Esophagus squamous epithelium (tissue), 5 donors: ENCODE results near the gene KLHL14. TPM values are rescaled to one million over a fixed set of nuclear protein-coding genes. Genes with fewer than 3 reads are reported as not detected.

Experiments used
- DNase-seq: peaks from one replicate; lab custom pipeline; 2025; lab: John Stamatoyannopoulos, UW
- H3K27ac ChIP-seq, 4 donors: fragments of 200-600 bp; sonication (generic); one replicate each; pipeline ENCODE4 v1.5.1; 2016 to 2019; ENCODE audit warnings: mild to moderate bottlenecking in 1 of 4
- H3K27me3 ChIP-seq, 4 donors: fragments of 200-600 bp; sonication (generic); 1 replicate in 3 of 4; 2 replicates in 1 of 4; pipeline versions ENCODE4 v1.5.1 to v1.6.0; 2017 to 2021; ENCODE audit warnings: antibody characterized with exemption in 1 of 4
- H3K36me3 ChIP-seq, 3 donors: fragments of 200-600 bp; sonication (generic); one replicate each; pipeline ENCODE4 v1.5.1; 2016 to 2019
- H3K4me1 ChIP-seq, 3 donors: fragments of 200-600 bp; sonication (generic); one replicate each; pipeline ENCODE4 v1.5.1; 2017 to 2019
- H3K4me3 ChIP-seq, 4 donors: fragments of 200-600 bp; sonication (generic); 1 replicate in 3 of 4; 2 replicates in 1 of 4; pipeline ENCODE4 v1.5.1; 2016 to 2019; ENCODE audit warnings: mild to moderate bottlenecking in 2 of 4, moderate library complexity in 1 of 4
- H3K9me3 ChIP-seq, 3 donors: fragments of 200-600 bp; sonication (generic); one replicate each; pipeline ENCODE4 v1.5.1; 2016 to 2019
- POLR2A ChIP-seq, 4 donors: fragments of 450-650 bp; IDR thresholded peaks; one replicate each; pipeline ENCODE4 v1.6.1; 2017; ENCODE audit warnings: antibody characterized with exemption in 4 of 4, mild to moderate bottlenecking in 4 of 4, moderate library complexity in 3 of 4
- WGBS, 2 donors: methylation state at CpG; one replicate each; pipeline ENCODE4 v1.1.5; 2018; 5-methylcytosine and 5-hydroxymethylcytosine counted together
- intact Hi-C: fragments of 100-400 bp; cut with DNase I; formaldehyde crosslinking; loops from one replicate; pipeline ENCODE4 v1.15.0; 2022
- total RNA-seq, 4 donors: library from RNA; depleted of rRNA; stranded (reverse); fragments of >200 nt; gene quantifications; one replicate each; pipeline ENCODE4 v1.1.0, GENCODE V29; 2016
- TF ChIP-seq, protein P1 (sequence below), 6 experiments: fragments of 450-650 bp in 4 of 6; fragments of 200-600 bp in 2 of 6; sonication (generic) in 2 of 6; IDR thresholded peaks; one replicate each; pipeline ENCODE4 v1.5.1; 2016 to 2019; ENCODE audit warnings: antibody characterized with exemption in 6 of 6, mild to moderate bottlenecking in 4 of 6, moderate library complexity in 4 of 6
- donor health status: DM: yes; HTN: yes; CAD: no.

KLHL14 gene
- total RNA-seq, 4 donors from 2014 or later: 0.04 to 0.95 (median 0.42) TPM

DNA sequence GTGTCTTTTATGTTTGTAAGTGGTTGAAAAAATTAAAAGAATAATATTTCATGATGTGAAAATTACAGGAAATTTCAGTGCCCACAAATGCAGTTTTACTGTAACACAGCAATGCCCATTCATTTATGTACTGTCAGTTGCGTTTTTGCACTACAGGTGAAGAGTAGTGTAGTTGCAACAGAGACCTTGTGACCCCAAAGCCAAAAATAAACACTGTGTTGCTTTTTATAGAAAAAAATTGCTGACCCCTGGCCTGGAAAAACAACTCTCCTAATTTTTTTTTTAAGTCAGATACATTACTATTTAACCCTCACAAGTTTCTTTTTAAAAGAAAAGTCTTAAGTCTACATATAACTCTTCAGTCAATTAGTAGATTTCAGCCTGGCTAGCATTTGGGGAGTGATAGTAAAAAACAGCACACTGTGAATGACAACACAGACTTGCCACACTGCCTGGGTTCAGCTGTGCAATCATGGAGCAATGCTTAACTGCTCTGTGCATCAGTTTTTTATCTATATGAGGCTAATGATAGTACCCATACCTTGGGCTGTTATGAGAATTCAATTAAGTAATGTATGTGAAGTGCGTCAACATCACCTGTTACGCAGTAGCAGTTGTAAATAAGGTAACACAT, 8.1 kb downstream of the KLHL14 start:
- no peak for DNase-seq
- intact Hi-C loops: no loop called here
- Histone ChIP-seq H3K27me3 (peaks cover 2 to 20% (median 3%) of the 10 kb centered on the region in 4 donors), H3K27ac (no peak overlapping the region), H3K36me3 (no peaks in the 10 kb centered on the region), H3K4me3 (no peak overlapping the region), H3K9me3 (no peaks in the 10 kb centered on the region), H3K4me1 (peaks cover 0 to 5% (median 1%) of the 10 kb centered on the region in 3 donors)
- WGBS, 2 donors: 88 to 89% methylated on average over 3 of the region's 3 CpGs
- TF ChIP-seq, protein P1, sequence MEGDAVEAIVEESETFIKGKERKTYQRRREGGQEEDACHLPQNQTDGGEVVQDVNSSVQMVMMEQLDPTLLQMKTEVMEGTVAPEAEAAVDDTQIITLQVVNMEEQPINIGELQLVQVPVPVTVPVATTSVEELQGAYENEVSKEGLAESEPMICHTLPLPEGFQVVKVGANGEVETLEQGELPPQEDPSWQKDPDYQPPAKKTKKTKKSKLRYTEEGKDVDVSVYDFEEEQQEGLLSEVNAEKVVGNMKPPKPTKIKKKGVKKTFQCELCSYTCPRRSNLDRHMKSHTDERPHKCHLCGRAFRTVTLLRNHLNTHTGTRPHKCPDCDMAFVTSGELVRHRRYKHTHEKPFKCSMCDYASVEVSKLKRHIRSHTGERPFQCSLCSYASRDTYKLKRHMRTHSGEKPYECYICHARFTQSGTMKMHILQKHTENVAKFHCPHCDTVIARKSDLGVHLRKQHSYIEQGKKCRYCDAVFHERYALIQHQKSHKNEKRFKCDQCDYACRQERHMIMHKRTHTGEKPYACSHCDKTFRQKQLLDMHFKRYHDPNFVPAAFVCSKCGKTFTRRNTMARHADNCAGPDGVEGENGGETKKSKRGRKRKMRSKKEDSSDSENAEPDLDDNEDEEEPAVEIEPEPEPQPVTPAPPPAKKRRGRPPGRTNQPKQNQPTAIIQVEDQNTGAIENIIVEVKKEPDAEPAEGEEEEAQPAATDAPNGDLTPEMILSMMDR (IDR thresholded peaks at IDR 0.05): no peak
- TF ChIP-seq POLR2A (IDR thresholded peaks at IDR 0.05): no peak

DNA sequence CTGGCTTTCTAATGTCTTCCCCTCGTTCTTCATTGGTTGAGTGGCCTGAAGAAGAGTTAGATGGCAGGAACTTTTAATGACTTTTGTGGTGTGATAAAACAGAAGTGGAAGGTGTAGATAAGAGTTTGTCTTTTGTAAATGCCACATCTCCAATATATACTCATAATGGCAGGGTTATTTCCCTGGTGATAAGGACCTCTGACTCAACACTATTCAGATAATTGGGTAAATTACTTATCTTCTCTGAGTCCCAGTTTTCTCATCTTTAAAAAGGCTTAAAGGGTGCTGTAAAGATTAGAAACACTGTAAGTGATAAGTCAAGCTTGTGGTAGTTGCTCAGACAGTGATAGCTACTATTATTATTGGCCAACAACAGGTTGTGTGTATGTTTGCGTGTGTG, 9.5 kb downstream of the KLHL14 start:
- Histone ChIP-seq H3K9me3 (no peaks in the 10 kb centered on the region), H3K4me3 (no peak overlapping the region), H3K27ac (no peak overlapping the region), H3K4me1 (no peaks in the 10 kb centered on the region), H3K36me3 (no peaks in the 10 kb centered on the region), H3K27me3 (peaks cover 0 to 6% (median 0%) of the 10 kb centered on the region in 4 donors)
- intact Hi-C loops: no loop called here
- DNase-seq: no peak
- WGBS, 2 donors: 73 to 75% methylated on average over 2 of the region's 2 CpGs
- TF ChIP-seq POLR2A (IDR thresholded peaks at IDR 0.05): no peak
- TF ChIP-seq, protein P1 (IDR thresholded peaks at IDR 0.05): no peak

DNA sequence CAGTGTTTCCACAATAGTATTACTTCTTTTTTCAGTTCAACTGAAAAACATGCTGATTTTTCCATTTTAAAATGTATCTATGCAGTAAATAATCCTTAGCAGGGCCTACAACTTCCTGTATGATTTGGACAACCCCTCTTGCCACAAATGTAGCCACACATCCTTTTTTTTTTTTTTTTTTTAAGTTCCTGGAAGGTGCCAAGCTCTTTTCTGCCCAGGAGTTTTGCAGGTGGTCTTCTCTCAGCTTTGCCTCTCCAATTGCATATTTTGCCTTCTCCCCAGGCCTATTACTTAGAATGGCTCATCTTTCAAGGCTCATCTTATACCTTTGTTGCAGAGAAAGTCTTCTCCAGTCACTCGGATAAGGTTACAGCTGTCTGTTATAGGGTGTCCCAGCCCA, 11.6 kb downstream of the KLHL14 start:
- Histone ChIP-seq H3K4me1 (no peaks in the 10 kb centered on the region), H3K36me3 (no peaks in the 10 kb centered on the region), H3K27me3 (no peaks in the 10 kb centered on the region), H3K27ac (no peak overlapping the region), H3K4me3 (no peak overlapping the region), H3K9me3 (no peaks in the 10 kb centered on the region)
- WGBS, 2 donors: 82 to 90% methylated on average over 1 of the region's 1 CpG
- intact Hi-C loops: no loop called here
- DNase-seq: no peak
- TF ChIP-seq POLR2A (IDR thresholded peaks at IDR 0.05): no peak
- TF ChIP-seq, protein P1 (IDR thresholded peaks at IDR 0.05): no peak

DNA sequence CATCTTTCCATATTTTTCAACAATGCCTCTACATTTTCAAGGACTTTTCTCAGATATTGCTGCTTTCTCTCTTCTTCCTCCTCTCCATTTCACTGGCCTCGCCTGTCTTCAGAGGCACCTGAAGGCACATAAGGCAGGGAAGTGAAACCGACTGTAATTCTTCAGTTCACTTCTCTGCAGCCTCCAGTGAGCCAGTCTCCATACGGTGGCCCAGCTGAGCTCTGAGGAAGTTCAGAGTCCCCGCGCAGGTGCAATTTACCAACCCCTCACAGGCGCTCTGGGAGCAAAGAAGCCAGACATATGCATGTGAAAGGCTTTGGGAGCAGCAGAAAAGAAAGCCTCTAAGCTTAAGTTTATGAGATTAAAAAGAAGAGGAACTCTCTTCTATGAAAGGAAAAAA, 12.4 kb downstream of the KLHL14 start:
- WGBS, 2 donors: 28 to 72% methylated on average over 2 to 6 of the region's 6 CpGs
- intact Hi-C loops: no loop called here
- no peaks in the 10 kb centered on the region for H3K27me3 ChIP-seq
- no peaks in the 10 kb centered on the region for H3K4me1 ChIP-seq
- DNase-seq: no peak
- no peak overlapping the region for H3K4me3 ChIP-seq
- TF ChIP-seq, protein P1 (IDR thresholded peaks at IDR 0.05): no peak
- no peak for TF ChIP-seq POLR2A (IDR thresholded peaks at IDR 0.05)
- H3K27ac ChIP-seq: no peak overlapping the region
- no peaks in the 10 kb centered on the region for H3K36me3 ChIP-seq
- no peaks in the 10 kb centered on the region for H3K9me3 ChIP-seq

DNA sequence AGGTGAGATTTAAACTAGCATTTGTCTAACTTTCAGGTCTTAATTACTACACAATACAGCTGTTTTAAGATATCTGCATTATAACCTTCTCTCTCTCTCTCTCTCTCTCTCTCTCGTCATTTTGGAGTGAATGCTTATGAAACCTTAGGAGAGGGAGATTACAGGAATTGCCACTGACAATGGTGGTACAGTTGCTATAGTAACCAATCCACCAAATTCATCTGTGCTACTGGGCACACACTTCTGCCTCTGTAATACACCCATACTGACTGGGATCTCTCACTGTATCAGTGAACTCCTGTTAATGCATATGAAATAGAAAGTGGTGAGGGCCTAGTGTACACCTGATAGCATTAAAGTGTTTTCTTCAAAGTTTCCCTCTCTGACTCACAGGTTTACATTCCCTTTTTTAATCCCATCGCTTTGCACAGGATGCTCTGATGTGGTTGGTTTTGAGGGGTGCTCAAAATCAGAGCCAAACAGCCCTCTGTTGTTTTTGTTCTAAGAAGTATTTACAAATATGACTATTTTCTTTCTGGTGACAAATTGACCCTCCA, 13.1 kb downstream of the KLHL14 start:
- Histone ChIP-seq H3K27ac (no peak overlapping the region), H3K4me3 (no peak overlapping the region), H3K9me3 (no peaks in the 10 kb centered on the region), H3K27me3 (peaks cover 0 to 4% (median 0%) of the 10 kb centered on the region in 4 donors), H3K36me3 (no peaks in the 10 kb centered on the region), H3K4me1 (no peaks in the 10 kb centered on the region)
- no peak for TF ChIP-seq POLR2A (IDR thresholded peaks at IDR 0.05)
- no peak for DNase-seq
- WGBS, 2 donors: 70 to 83% methylated on average over 2 of the region's 2 CpGs
- intact Hi-C loops: no loop called here
